ENCODE measurements around the gene ATF1.

DNA sequence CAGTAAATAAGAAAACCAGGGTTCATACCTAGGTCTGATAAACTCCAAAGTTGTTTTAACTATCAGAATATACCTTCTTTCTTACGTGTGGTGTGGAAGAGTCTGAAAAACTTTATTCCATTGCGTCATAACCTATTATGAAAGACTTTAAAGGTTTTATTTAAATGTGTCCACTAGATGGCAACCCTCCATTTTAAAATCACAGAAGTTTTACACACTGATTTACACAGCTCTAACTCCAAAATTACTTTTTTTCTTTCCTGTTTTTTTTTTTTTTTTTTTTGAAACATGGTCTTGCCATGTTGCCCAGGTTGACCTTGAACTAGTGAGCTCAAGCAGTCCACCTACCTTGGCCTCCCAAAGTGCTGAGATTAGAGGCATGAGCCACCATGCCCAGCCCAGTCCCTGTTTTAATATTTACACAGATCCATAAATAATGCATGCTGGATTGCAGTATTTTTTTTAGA, 61.5 kb downstream of the ATF1 start:
- TF ChIP-seq, protein P1, sequence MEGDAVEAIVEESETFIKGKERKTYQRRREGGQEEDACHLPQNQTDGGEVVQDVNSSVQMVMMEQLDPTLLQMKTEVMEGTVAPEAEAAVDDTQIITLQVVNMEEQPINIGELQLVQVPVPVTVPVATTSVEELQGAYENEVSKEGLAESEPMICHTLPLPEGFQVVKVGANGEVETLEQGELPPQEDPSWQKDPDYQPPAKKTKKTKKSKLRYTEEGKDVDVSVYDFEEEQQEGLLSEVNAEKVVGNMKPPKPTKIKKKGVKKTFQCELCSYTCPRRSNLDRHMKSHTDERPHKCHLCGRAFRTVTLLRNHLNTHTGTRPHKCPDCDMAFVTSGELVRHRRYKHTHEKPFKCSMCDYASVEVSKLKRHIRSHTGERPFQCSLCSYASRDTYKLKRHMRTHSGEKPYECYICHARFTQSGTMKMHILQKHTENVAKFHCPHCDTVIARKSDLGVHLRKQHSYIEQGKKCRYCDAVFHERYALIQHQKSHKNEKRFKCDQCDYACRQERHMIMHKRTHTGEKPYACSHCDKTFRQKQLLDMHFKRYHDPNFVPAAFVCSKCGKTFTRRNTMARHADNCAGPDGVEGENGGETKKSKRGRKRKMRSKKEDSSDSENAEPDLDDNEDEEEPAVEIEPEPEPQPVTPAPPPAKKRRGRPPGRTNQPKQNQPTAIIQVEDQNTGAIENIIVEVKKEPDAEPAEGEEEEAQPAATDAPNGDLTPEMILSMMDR (IDR thresholded peaks at IDR 0.05): peak in 4 of 7 experiments; percentile 32 to 65 (median 55)
- TF ChIP-seq POLR2A (IDR thresholded peaks at IDR 0.05): no peak

Measured in stomach (tissue), 4 donors.